GM18505 (cell line): ENCODE measurements around the gene PHF21B.

ENCODE experiments used
- ATAC-seq: cut with Tn5 transposase; IDR thresholded peaks from one replicate; pipeline ENCODE4 v1.9.1; 2021; ENCODE audit not compliant: unreplicated experiment
- POLR2A ChIP-seq: IDR thresholded peaks from 4 replicates; pipeline ENCODE4 v1.6.1; 2011; ENCODE audit warnings: borderline replicate concordance; ENCODE audit not compliant: insufficient read depth, insufficient read length; ENCODE audit errors: extremely low read depth

Gene PHF21B

GRCh38 chr22:44887941-44888366 lies 121.9 kb downstream of the PHF21B start:
- no peak for ATAC-seq

GRCh38 chr22:44885806-44886360 lies 123.9 kb downstream of the PHF21B start:
- no peak for TF ChIP-seq POLR2A
- no peak for ATAC-seq

More at GRCh38 chr22:44887941-44888366, 121.9 kb downstream of the PHF21B start:
- TF ChIP-seq POLR2A: no peak

GRCh38 chr22:44884968-44885805 lies 124.6 kb downstream of the PHF21B start:
- no peak for TF ChIP-seq POLR2A
- no peak for ATAC-seq

GRCh38 chr22:44884562-44884961 lies 125.2 kb downstream of the PHF21B start:
- no peak for TF ChIP-seq POLR2A
- no peak for ATAC-seq

- no peak for ATAC-seq
- TF ChIP-seq POLR2A: no peak
These were observed 126.8 kb downstream of the PHF21B start for GRCh38 chr22:44883011-44883421.

GRCh38 chr22:44882226-44882905 lies 127.4 kb downstream of the PHF21B start:
- TF ChIP-seq POLR2A: no peak
- no peak for ATAC-seq

GRCh38 chr22:44881624-44882023 lies 128.2 kb downstream of the PHF21B start:
- no peak for ATAC-seq
- no peak for TF ChIP-seq POLR2A

GRCh38 chr22:44880610-44881290 lies 129.1 kb downstream of the PHF21B start:
- no peak for TF ChIP-seq POLR2A
- ATAC-seq: no peak

- no peak for TF ChIP-seq POLR2A
- ATAC-seq: no peak
These were observed 130.5 kb downstream of the PHF21B start for GRCh38 chr22:44879301-44879680.

- no peak for ATAC-seq
- TF ChIP-seq POLR2A: no peak
These were observed 131.1 kb downstream of the PHF21B start for GRCh38 chr22:44878483-44879300.

- no peak for ATAC-seq
- TF ChIP-seq POLR2A: no peak
These were observed 132.9 kb downstream of the PHF21B start for GRCh38 chr22:44876921-44877320.

- ATAC-seq: no peak
- no peak for TF ChIP-seq POLR2A
These were observed 138.0 kb downstream of the PHF21B start for GRCh38 chr22:44871782-44872181.
